Activated CD8-positive, alpha-beta T cell treated with anti-CD3 and anti-CD28 coated beads for 36 hours (primary cell): Measurements from ENCODE around the gene KCNC1. TPM values are rescaled to one million over a fixed set of nuclear protein-coding genes. Genes with fewer than 3 reads are reported as not detected.

Experiments
- ATAC-seq: fragments of 200-7000 bp; cut with Tn5 transposase; one replicate; pipeline ENCODE4 v1.10.0; 2021; ENCODE audit warnings: mild to moderate bottlenecking, moderate library complexity
- CTCF ChIA-PET: fragments of 350-600 bp; sonication (Branson Sonifier 250); formaldehyde crosslinking; loops from one replicate; lab custom pipeline; 2021; ENCODE audit warnings: antibody characterized with exemption; lab: Charles Lee
- POLR2A ChIA-PET: fragments of 350-600 bp; sonication (Branson Sonifier 250); formaldehyde crosslinking; loops from one replicate; lab custom pipeline; 2021; ENCODE audit warnings: antibody characterized with exemption; lab: Charles Lee
- DNase-seq: peaks from one replicate; pipeline ENCODE4 v3.0.0-alpha.2; 2020
- H3K27ac Mint-ChIP-seq: one replicate; pipeline ENCODE4 v1.8.0; 2021; ENCODE audit warnings: mild to moderate bottlenecking, mixed read lengths
- H3K27me3 Mint-ChIP-seq: one replicate; pipeline ENCODE4 v1.8.0; 2021; ENCODE audit warnings: mixed read lengths
- H3K36me3 Mint-ChIP-seq: one replicate; pipeline ENCODE4 v1.8.0; 2021; ENCODE audit warnings: low read depth, mixed read lengths
- H3K4me1 Mint-ChIP-seq: one replicate; pipeline ENCODE4 v1.8.0; 2021; ENCODE audit warnings: low read depth, mixed read lengths
- H3K4me3 Mint-ChIP-seq: one replicate; pipeline ENCODE4 v1.8.0; 2021; ENCODE audit warnings: mild to moderate bottlenecking, moderate library complexity, mixed read lengths
- H3K9me3 Mint-ChIP-seq: one replicate; pipeline ENCODE4 v1.8.0; 2021; ENCODE audit warnings: mixed read lengths
- CTCF ChIP-seq: fragments of 200-600 bp; IDR thresholded peaks from one replicate; pipeline ENCODE4 v1.8.0; 2022; ENCODE audit warnings: antibody characterized with exemption, mild to moderate bottlenecking
- intact Hi-C: fragments of 100-400 bp; cut with micrococcal nuclease; formaldehyde crosslinking; loops from one replicate; pipeline ENCODE4 v1.10.0; 2022
- total RNA-seq, 2 experiments: library from RNA; stranded (reverse); gene quantifications; one replicate each; pipeline ENCODE4 v1.2.3, GENCODE V29; 2021

Gene KCNC1
- total RNA-seq, 2 experiments from 2014 or later, result not detected

- H3K27me3 Mint-ChIP-seq, result peaks cover 39% of the 10 kb centered on the region
- H3K27ac Mint-ChIP-seq, result no peak overlapping the region
- DNase-seq (no peak), ATAC-seq (no peak)
- H3K4me1 Mint-ChIP-seq, result no peaks in the 10 kb centered on the region
- POLR2A ChIA-PET, result no interaction called here
- TF ChIP-seq CTCF, result no peak
- H3K36me3 Mint-ChIP-seq, result no peaks in the 10 kb centered on the region
- intact Hi-C loops, result no loop called here
- CTCF ChIA-PET, result no interaction called here
- H3K9me3 Mint-ChIP-seq, result no peaks in the 10 kb centered on the region
- H3K4me3 Mint-ChIP-seq, result no peak overlapping the region
These were observed 41.6 kb upstream of the KCNC1 start for GRCh38 chr11:17692931-17693330.

- H3K27me3 Mint-ChIP-seq, result peaks cover 42% of the 10 kb centered on the region
- no peaks in the 10 kb centered on the region for H3K4me1 Mint-ChIP-seq
- H3K36me3 Mint-ChIP-seq, result no peaks in the 10 kb centered on the region
- ChIA-PET CTCF (no interaction called here), POLR2A (no interaction called here)
- DNase-seq (no peak), ATAC-seq (no peak)
- no peak for TF ChIP-seq CTCF
- H3K9me3 Mint-ChIP-seq, result no peaks in the 10 kb centered on the region
- H3K27ac Mint-ChIP-seq, result no peak overlapping the region
- intact Hi-C loops, result no loop called here
- H3K4me3 Mint-ChIP-seq, result no peak overlapping the region
These were observed 41.0 kb upstream of the KCNC1 start for GRCh38 chr11:17693531-17693930.

- DNase-seq (no peak), ATAC-seq (no peak)
- Mint-ChIP-seq H3K36me3 (no peaks in the 10 kb centered on the region), H3K4me3 (no peak overlapping the region), H3K4me1 (no peaks in the 10 kb centered on the region), H3K9me3 (no peaks in the 10 kb centered on the region), H3K27ac (no peak overlapping the region), H3K27me3 (peaks cover 42% of the 10 kb centered on the region)
- CTCF ChIA-PET, result no interaction called here
- no peak for TF ChIP-seq CTCF
- intact Hi-C loops, result no loop called here
- POLR2A ChIA-PET, result no interaction called here
These were observed 40.0 kb upstream of the KCNC1 start for GRCh38 chr11:17694494-17695110.

GRCh38 chr11:17695454-17696441 is 38.8 kb upstream of the KCNC1 start:
- ChIA-PET POLR2A (no interaction called here), CTCF (no interaction called here)
- DNase-seq (no peak), ATAC-seq (no peak)
- no peak overlapping the region for H3K4me3 Mint-ChIP-seq
- no peaks in the 10 kb centered on the region for H3K36me3 Mint-ChIP-seq
- H3K27me3 Mint-ChIP-seq, result peaks cover 42% of the 10 kb centered on the region
- no peak for TF ChIP-seq CTCF
- intact Hi-C loops, result no loop called here
- H3K27ac Mint-ChIP-seq, result no peak overlapping the region
- H3K9me3 Mint-ChIP-seq, result no peaks in the 10 kb centered on the region
- H3K4me1 Mint-ChIP-seq, result no peaks in the 10 kb centered on the region

DNA sequence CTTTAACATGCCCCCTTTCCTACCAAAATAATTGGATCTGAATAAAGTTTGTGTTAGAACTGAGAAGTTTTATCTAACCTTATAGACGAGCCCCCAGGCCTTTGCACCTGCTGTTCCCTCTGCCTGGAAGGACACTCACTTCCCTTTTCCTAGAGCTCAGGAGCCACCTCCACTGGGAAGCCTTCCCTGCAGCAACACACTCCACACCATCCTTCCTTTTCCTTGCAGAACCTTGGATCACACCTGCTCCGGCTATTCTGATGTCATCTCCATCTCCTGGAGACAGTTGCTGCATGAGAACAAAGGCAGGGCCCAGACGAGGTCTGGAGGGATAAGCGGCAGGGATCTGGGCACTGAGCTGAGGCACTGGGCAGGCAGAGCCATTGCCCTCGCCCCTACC is 37.8 kb upstream of the KCNC1 start:
- no peak for TF ChIP-seq CTCF
- intact Hi-C loops, result no loop called here
- peaks cover 41% of the 10 kb centered on the region for H3K27me3 Mint-ChIP-seq
- ATAC-seq, result no peak
- ChIA-PET POLR2A (no interaction called here), CTCF (interaction anchor here (1.1 kb wide), 1 partner anchor 34 kb away, joined by 5 read pairs; no protein-coding TSS in a partner anchor)
- no peaks in the 10 kb centered on the region for H3K36me3 Mint-ChIP-seq
- no peak overlapping the region for H3K4me3 Mint-ChIP-seq
- no peaks in the 10 kb centered on the region for H3K9me3 Mint-ChIP-seq
- H3K27ac Mint-ChIP-seq, result no peak overlapping the region
- no peak for DNase-seq
- H3K4me1 Mint-ChIP-seq, result no peaks in the 10 kb centered on the region
